Right hindlimb (tissue), 1 donor: ENCODE results near the gene ZNF662.
A peak's percentile ranks its signal among the peaks of the same experiment; 100 is the strongest.
"Not testable (repeated sequence)": the region's sequence is repeated elsewhere in the genome, so short reads cannot be mapped to it uniquely, and the experiment has no call there.

Experiments used
- DNase-seq: peaks from one replicate; pipeline ENCODE4 v3.0.0-alpha.2; 2018

The ZNF662 gene

GRCh38 chr3:42906070-42906847, at the start of gene ZNF662:
Gene ZNF662, plus strand, starts transcription at chr3:42906142. Its CDS starts 1,973 bp downstream, at chr3:42908115.
- DNase-seq, result peak; percentile 83

- no peak for DNase-seq
Measured at GRCh38 chr3:42856544-42856943, 49.4 kb upstream of the ZNF662 start.

GRCh38 chr3:42864321-42864950, 41.5 kb upstream of the ZNF662 start:
- no peak for DNase-seq

- DNase-seq, result no peak
Measured at GRCh38 chr3:42865256-42865655, 40.7 kb upstream of the ZNF662 start.

GRCh38 chr3:42867138-42867537, 38.8 kb upstream of the ZNF662 start:
- DNase-seq, result no peak

- DNase-seq, result no peak
Measured at GRCh38 chr3:42868841-42869240, 37.1 kb upstream of the ZNF662 start.

GRCh38 chr3:42871592-42872196, 34.2 kb upstream of the ZNF662 start:
- peak; percentile 42 for DNase-seq

- no peak for DNase-seq
Measured at GRCh38 chr3:42872718-42873117, 33.2 kb upstream of the ZNF662 start.

GRCh38 chr3:42873221-42873982, 32.5 kb upstream of the ZNF662 start:
- DNase-seq, result no peak

- DNase-seq, result no peak
Measured at GRCh38 chr3:42874749-42875148, 31.2 kb upstream of the ZNF662 start.

GRCh38 chr3:42875325-42876151, 30.4 kb upstream of the ZNF662 start, which contains the start of gene CYP8B1:
Gene CYP8B1, minus strand, starts transcription at chr3:42875879. Its CDS starts 63 bp downstream, at chr3:42875816.
- DNase-seq, result no peak

- DNase-seq, result no peak
Measured at GRCh38 chr3:42876401-42876800, 29.5 kb upstream of the ZNF662 start.

GRCh38 chr3:42876940-42877720, 28.8 kb upstream of the ZNF662 start:
- DNase-seq, result no peak

GRCh38 chr3:42877881-42878280, 28.1 kb upstream of the ZNF662 start:
- DNase-seq, result no peak

GRCh38 chr3:42880183-42880582, 25.8 kb upstream of the ZNF662 start:
- no peak for DNase-seq

GRCh38 chr3:42880601-42881451, 25.1 kb upstream of the ZNF662 start:
- peak; percentile 92 for DNase-seq

GRCh38 chr3:42883251-42883930, 22.6 kb upstream of the ZNF662 start:
- not testable (repeated sequence) for DNase-seq

GRCh38 chr3:42884324-42884723, 21.6 kb upstream of the ZNF662 start:
- no peak for DNase-seq

- DNase-seq, result no peak
Measured at GRCh38 chr3:42886294-42886822, 19.6 kb upstream of the ZNF662 start.
